GM20000 (cell line): ENCODE data around the gene MRAS.

Source experiments
- DNase-seq: peaks from one replicate; pipeline ENCODE4 v3.0.0; 2012; ENCODE audit warnings: low spot score
- CTCF ChIP-seq: IDR thresholded peaks from 2 replicates; pipeline ENCODE4 v1.5.1; 2012; ENCODE audit warnings: mild to moderate bottlenecking, control low read depth; ENCODE audit errors: extremely low read depth, missing control alignments

The MRAS gene

GRCh38 chr3:138394686-138395085 is 46.3 kb downstream of the MRAS start:
- DNase-seq, result no peak
- TF ChIP-seq CTCF, result no peak

GRCh38 chr3:138395865-138396751 is 47.7 kb downstream of the MRAS start:
- no peak for TF ChIP-seq CTCF
- DNase-seq, result no peak

GRCh38 chr3:138396752-138397410 is 48.5 kb downstream of the MRAS start:
- DNase-seq, result no peak

GRCh38 chr3:138397983-138398382 is 49.6 kb downstream of the MRAS start:
- TF ChIP-seq CTCF, result no peak
- no peak for DNase-seq

More at GRCh38 chr3:138396752-138397410, 48.5 kb downstream of the MRAS start:
- TF ChIP-seq CTCF, result no peak

- no peak for DNase-seq
- TF ChIP-seq CTCF, result no peak
These were observed 50.6 kb downstream of the MRAS start for GRCh38 chr3:138398791-138399575.

GRCh38 chr3:138399766-138400165 is 51.4 kb downstream of the MRAS start:
- no peak for DNase-seq
- no peak for TF ChIP-seq CTCF

- DNase-seq, result no peak
- TF ChIP-seq CTCF, result no peak
These were observed 52.3 kb downstream of the MRAS start for GRCh38 chr3:138400651-138401070.
